GM23338 (cell line): Measurements from ENCODE around the gene XYLT1. TPM values are rescaled to one million over a fixed set of nuclear protein-coding genes. Genes with fewer than 3 reads are reported as not detected.

Experiments
- ATAC-seq: fragments of 200-7000 bp; cut with Tn5 transposase; 3 replicates; pipeline ENCODE4 v1.9.1; 2020
- DNase-seq: peaks from one replicate; pipeline ENCODE4 v3.0.0-alpha.2; 2015; ENCODE audit warnings: low spot score
- H2AFZ ChIP-seq: fragments of 200-600 bp; sonication (generic); 2 replicates; pipeline ENCODE4 v1.8.0; 2016; ENCODE audit warnings: antibody characterized with exemption, mild to moderate bottlenecking, moderate library complexity
- H3F3A ChIP-seq: fragments of 200-600 bp; sonication (generic); replicated peaks from 2 replicates; pipeline ENCODE4 v1.8.0; 2017; ENCODE audit warnings: antibody characterized with exemption, mixed run types, low read depth
- H3K27ac ChIP-seq: fragments of 200-600 bp; sonication (generic); 2 replicates; pipeline ENCODE4 v1.6.1; 2016; ENCODE audit warnings: low read depth
- H3K27me3 ChIP-seq: fragments of 200-600 bp; sonication (generic); 2 replicates; pipeline ENCODE4 v1.8.0; 2016; ENCODE audit warnings: mild to moderate bottlenecking, mixed run types, moderate library complexity; ENCODE audit not compliant: insufficient read depth
- H3K36me3 ChIP-seq: fragments of 200-600 bp; sonication (generic); 2 replicates; pipeline ENCODE4 v1.8.0; 2016; ENCODE audit warnings: mild to moderate bottlenecking; ENCODE audit not compliant: insufficient read depth
- H3K4me1 ChIP-seq: fragments of 200-600 bp; sonication (generic); 2 replicates; pipeline ENCODE4 v1.8.0; 2016; ENCODE audit warnings: mild to moderate bottlenecking, moderate library complexity; ENCODE audit not compliant: insufficient read depth
- H3K4me2 ChIP-seq: fragments of 200-600 bp; sonication (generic); 2 replicates; pipeline ENCODE4 v1.7.1; 2017; ENCODE audit warnings: mixed run types
- H3K4me3 ChIP-seq: fragments of 200-600 bp; sonication (generic); 2 replicates; pipeline ENCODE4 v1.6.1; 2016; ENCODE audit warnings: mixed run types
- H3K79me2 ChIP-seq: fragments of 200-600 bp; sonication (generic); replicated peaks from 2 replicates; pipeline ENCODE4 v1.8.0; 2017; ENCODE audit warnings: mild to moderate bottlenecking; ENCODE audit not compliant: insufficient read depth
- H3K9me2 ChIP-seq: fragments of 200-600 bp; sonication (generic); 2 replicates; pipeline ENCODE4 v1.8.0; 2017; ENCODE audit not compliant: insufficient read depth
- H4K20me1 ChIP-seq: fragments of 200-600 bp; sonication (generic); replicated peaks from 2 replicates; pipeline ENCODE4 v1.8.0; 2017; ENCODE audit warnings: mild to moderate bottlenecking; ENCODE audit not compliant: insufficient read depth
- H3K27ac Mint-ChIP-seq: 2 replicates; pipeline ENCODE4 v1.8.0; 2020; ENCODE audit warnings: inconsistent platforms, mild to moderate bottlenecking, moderate library complexity, mixed read lengths
- H3K27me3 Mint-ChIP-seq: 3 replicates; pipeline ENCODE4 v1.8.0; 2022; ENCODE audit warnings: low read depth, mild to moderate bottlenecking, moderate library complexity, mixed read lengths, inconsistent platforms; ENCODE audit not compliant: insufficient read depth, poor library complexity
- H3K36me3 Mint-ChIP-seq: 3 replicates; pipeline ENCODE4 v1.8.0; 2021; ENCODE audit warnings: low read depth, mild to moderate bottlenecking, inconsistent platforms, moderate library complexity, mixed read lengths
- H3K4me1 Mint-ChIP-seq: 3 replicates; pipeline ENCODE4 v1.8.0; 2020; ENCODE audit warnings: mild to moderate bottlenecking, inconsistent platforms, mixed read lengths
- H3K4me3 Mint-ChIP-seq: 3 replicates; pipeline ENCODE4 v1.8.0; 2021; ENCODE audit warnings: moderate library complexity, mild to moderate bottlenecking, inconsistent platforms, mixed read lengths
- H3K9me3 Mint-ChIP-seq: 3 replicates; pipeline ENCODE4 v1.8.0; 2020; ENCODE audit warnings: moderate library complexity, mild to moderate bottlenecking, inconsistent platforms, mixed read lengths
- CREB1 ChIP-seq: fragments of 250-450 bp; sonication (Bioruptor Pico); IDR thresholded peaks from 2 replicates; pipeline ENCODE4 v1.5.0; 2020; ENCODE audit warnings: low read depth, mild to moderate bottlenecking, moderate library complexity
- CTCF ChIP-seq, 2 experiments: fragments of 200-600 bp in 1 of 2; sonication (generic) in 1 of 2; conservative IDR thresholded peaks; 2 replicates each; pipeline versions ENCODE4 v1.5.1 to v1.6.1; 2016 to 2017; ENCODE audit warnings: antibody characterized with exemption in 2 of 2, low read depth in 2 of 2, mild to moderate bottlenecking in 2 of 2, moderate library complexity in 1 of 2
- ETS1 ChIP-seq: IDR thresholded peaks from 2 replicates; pipeline ENCODE4 v1.6.1; 2016; ENCODE audit warnings: antibody characterized with exemption
- EZH2 ChIP-seq: fragments of 200-600 bp; sonication (generic); IDR thresholded peaks from one replicate; pipeline ENCODE4 v1.8.0; 2017; ENCODE audit warnings: antibody characterized with exemption, mild to moderate bottlenecking, low read depth; ENCODE audit not compliant: unreplicated experiment
- EZH2phosphoT487 ChIP-seq: fragments of 200-600 bp; sonication (generic); IDR thresholded peaks from one replicate; pipeline ENCODE4 v1.8.1; 2018; ENCODE audit warnings: antibody characterized with exemption; ENCODE audit not compliant: unreplicated experiment
- NANOG ChIP-seq: IDR thresholded peaks from 2 replicates; pipeline ENCODE4 v1.6.1; 2016; ENCODE audit warnings: antibody characterized with exemption, borderline replicate concordance
- REST ChIP-seq: IDR thresholded peaks from one replicate; pipeline ENCODE4 v1.6.1; 2018; ENCODE audit warnings: antibody characterized with exemption; ENCODE audit not compliant: unreplicated experiment
- STAT1 ChIP-seq: IDR thresholded peaks from one replicate; pipeline ENCODE4 v1.6.1; 2016; ENCODE audit warnings: antibody characterized with exemption; ENCODE audit not compliant: unreplicated experiment
- ZNF114 ChIP-seq: fragments of 250-450 bp; sonication (Bioruptor Pico); IDR thresholded peaks from 2 replicates; pipeline ENCODE4 v1.5.0; 2020; ENCODE audit warnings: mild to moderate bottlenecking, moderate library complexity
- ZNF331 ChIP-seq: fragments of 250-450 bp; sonication (Bioruptor Pico); IDR thresholded peaks from 2 replicates; pipeline ENCODE4 v1.5.0; 2020; ENCODE audit warnings: low read depth, mild to moderate bottlenecking, moderate library complexity
- ZNF462 ChIP-seq: fragments of 250-450 bp; sonication (Bioruptor Pico); IDR thresholded peaks from 2 replicates; pipeline ENCODE4 v1.5.0; 2020; ENCODE audit warnings: mild to moderate bottlenecking, moderate library complexity
- polyA plus RNA-seq: library from polyadenylated mRNA; unstranded; fragments of >200 nt; fragmentation: Nextera tagmentation; extraction: Ambion mirVana; gene quantifications from 2 replicates; pipeline ENCODE4 v1.2.1, GENCODE V29; 2016
- total RNA-seq: library from RNA; depleted of rRNA; stranded (reverse); fragments of >200 nt; shearing (Covaris generic); gene quantifications from 2 replicates; pipeline ENCODE4 v1.2.3, GENCODE V29; 2014

The XYLT1 gene
- total and polyA plus RNA-seq, 2 experiments from 2014 or later = 3.5 to 24.7 TPM

GRCh38 chr16:17448640-17449638 lies 21.8 kb downstream of the XYLT1 start:
- Histone ChIP-seq H2AFZ (no peak overlapping the region), H3K9me2 (0 out of 2 replicates have a peak, but pooled peaks cover 4% of the 10 kb centered on the region), H3K4me2 (no peak overlapping the region), H3K4me1 (peaks cover 19% of the 10 kb centered on the region), H3K4me3 (no peak overlapping the region), H4K20me1 (no peaks in the 10 kb centered on the region; the same call in 1 of the 2 replicates), H3K27ac (no peak overlapping the region), H3K36me3 (no peaks in the 10 kb centered on the region), H3K27me3 (no peaks in the 10 kb centered on the region), H3F3A (no peaks in the 10 kb centered on the region), H3K79me2 (peaks cover 65% of the 10 kb centered on the region)
- Mint-ChIP-seq H3K27me3 (no peaks in the 10 kb centered on the region), H3K4me3 (no peak overlapping the region), H3K27ac (no peak overlapping the region), H3K36me3 (peaks cover 9% of the 10 kb centered on the region; the same call in 2 of the 3 replicates), H3K4me1 (peaks cover 33% of the 10 kb centered on the region), H3K9me3 (no peaks in the 10 kb centered on the region)
- DNase-seq = no peak
- ATAC-seq = no peak
- no peak for TF ChIP-seq REST
- TF ChIP-seq ETS1 = no peak
- TF ChIP-seq ZNF114 (CRISPR knock-in tag) = no peak
- TF ChIP-seq EZH2 = no peak
- no peak for TF ChIP-seq CREB1 (CRISPR knock-in tag)
- TF ChIP-seq EZH2phosphoT487 = no peak
- TF ChIP-seq ZNF331 (CRISPR knock-in tag) = no peak
- no peak for TF ChIP-seq CTCF (conservative IDR thresholded peaks at IDR 0.05; ENCODE audit: low read depth in 2 of 2)
- TF ChIP-seq STAT1 = no peak
- no peak for TF ChIP-seq NANOG
- no peak for TF ChIP-seq ZNF462 (CRISPR knock-in tag)
